Activated CD8-positive, alpha-beta T cell treated with anti-CD3 and anti-CD28 coated beads for 36 hours (primary cell): Measurements from ENCODE around the gene LARGE2. TPM values are rescaled to one million over a fixed set of nuclear protein-coding genes. Genes with fewer than 3 reads are reported as not detected.

Experiments
- ATAC-seq: fragments of 200-7000 bp; cut with Tn5 transposase; one replicate; pipeline ENCODE4 v1.10.0; 2021; ENCODE audit warnings: mild to moderate bottlenecking, moderate library complexity
- CTCF ChIA-PET: fragments of 350-600 bp; sonication (Branson Sonifier 250); formaldehyde crosslinking; loops from one replicate; lab custom pipeline; 2021; ENCODE audit warnings: antibody characterized with exemption; lab: Charles Lee
- POLR2A ChIA-PET: fragments of 350-600 bp; sonication (Branson Sonifier 250); formaldehyde crosslinking; loops from one replicate; lab custom pipeline; 2021; ENCODE audit warnings: antibody characterized with exemption; lab: Charles Lee
- DNase-seq: peaks from one replicate; pipeline ENCODE4 v3.0.0-alpha.2; 2020
- H3K27ac Mint-ChIP-seq: one replicate; pipeline ENCODE4 v1.8.0; 2021; ENCODE audit warnings: mild to moderate bottlenecking, mixed read lengths
- H3K27me3 Mint-ChIP-seq: one replicate; pipeline ENCODE4 v1.8.0; 2021; ENCODE audit warnings: mixed read lengths
- H3K36me3 Mint-ChIP-seq: one replicate; pipeline ENCODE4 v1.8.0; 2021; ENCODE audit warnings: low read depth, mixed read lengths
- H3K4me1 Mint-ChIP-seq: one replicate; pipeline ENCODE4 v1.8.0; 2021; ENCODE audit warnings: low read depth, mixed read lengths
- H3K4me3 Mint-ChIP-seq: one replicate; pipeline ENCODE4 v1.8.0; 2021; ENCODE audit warnings: mild to moderate bottlenecking, moderate library complexity, mixed read lengths
- H3K9me3 Mint-ChIP-seq: one replicate; pipeline ENCODE4 v1.8.0; 2021; ENCODE audit warnings: mixed read lengths
- CTCF ChIP-seq: fragments of 200-600 bp; IDR thresholded peaks from one replicate; pipeline ENCODE4 v1.8.0; 2022; ENCODE audit warnings: antibody characterized with exemption, mild to moderate bottlenecking
- intact Hi-C: fragments of 100-400 bp; cut with micrococcal nuclease; formaldehyde crosslinking; loops from one replicate; pipeline ENCODE4 v1.10.0; 2022
- total RNA-seq, 2 experiments: library from RNA; stranded (reverse); gene quantifications; one replicate each; pipeline ENCODE4 v1.2.3, GENCODE V29; 2021

Gene LARGE2
- total RNA-seq, 2 experiments from 2014 or later = 0.70 to 1.1 TPM

DNA sequence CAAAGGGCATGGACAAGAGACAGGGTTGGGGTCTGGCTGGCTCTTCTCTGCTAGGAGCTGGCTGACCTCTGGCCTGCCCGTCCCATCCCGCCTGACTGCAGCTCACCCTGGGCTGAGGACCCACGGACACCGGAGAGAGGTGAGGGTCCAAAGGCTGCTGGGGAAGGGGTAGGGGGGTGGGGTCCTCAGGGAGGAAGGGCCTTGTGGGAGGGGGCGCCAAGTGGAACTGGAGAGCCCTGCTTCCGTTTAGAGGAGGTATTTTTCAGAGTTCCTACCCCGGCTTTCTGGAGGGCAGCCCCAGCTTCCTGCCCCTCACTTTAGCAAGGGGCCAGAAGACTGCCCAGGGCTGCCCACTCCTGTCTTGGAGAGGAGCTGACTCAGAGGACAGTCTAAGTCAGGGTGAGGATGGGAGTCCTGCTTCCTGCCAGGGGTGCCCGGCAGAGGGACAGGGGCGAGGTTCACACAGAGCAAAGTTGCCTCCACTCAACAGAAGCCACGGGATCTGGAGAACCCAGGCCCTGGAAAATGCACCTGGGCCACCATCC lies 7.1 kb downstream of the LARGE2 start:
- no peak overlapping the region for H3K4me3 Mint-ChIP-seq
- no peaks in the 10 kb centered on the region for H3K27me3 Mint-ChIP-seq

DNA sequence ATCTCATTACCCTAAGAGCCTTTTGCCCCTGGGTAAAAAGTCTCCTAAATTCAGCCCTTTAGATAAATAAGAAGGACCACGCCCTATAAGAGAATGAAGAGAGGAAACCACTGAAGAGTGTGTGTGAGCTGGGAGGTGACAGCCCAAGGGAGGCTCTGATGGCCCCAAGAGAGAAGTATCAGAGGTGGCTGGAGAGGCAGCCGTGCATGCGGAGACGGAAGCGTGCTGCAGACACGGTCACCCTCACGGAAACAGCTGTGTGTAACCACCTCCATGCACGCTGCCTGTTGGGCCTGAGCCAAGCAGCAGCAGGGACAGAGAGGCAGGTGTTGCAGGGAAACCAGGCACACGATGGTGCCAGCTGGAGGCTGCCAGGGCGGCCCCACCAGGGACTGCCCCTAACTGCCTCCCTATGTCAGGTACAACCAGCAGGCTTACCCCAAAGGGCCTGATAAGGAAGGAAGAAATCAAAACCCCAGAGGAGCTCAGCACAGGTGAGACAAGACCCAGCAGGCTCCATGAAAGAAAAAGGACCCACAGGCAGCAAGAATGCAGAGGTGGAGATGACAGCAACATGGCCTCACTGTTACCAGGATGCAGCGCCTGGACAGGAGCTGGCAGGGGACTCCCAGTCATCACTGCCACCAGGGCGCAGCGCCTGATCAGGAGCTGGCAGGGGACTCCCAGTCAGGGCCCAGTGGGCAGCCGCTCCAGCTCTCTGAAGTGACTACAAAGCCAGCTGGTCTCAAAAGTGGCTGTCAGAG lies 7.8 kb downstream of the LARGE2 start:
- Mint-ChIP-seq H3K9me3 (no peaks in the 10 kb centered on the region), H3K27me3 (no peaks in the 10 kb centered on the region), H3K4me3 (no peak overlapping the region), H3K4me1 (peaks cover 26% of the 10 kb centered on the region), H3K36me3 (peaks cover 2% of the 10 kb centered on the region), H3K27ac (peak overlapping the region; percentile 51)
- ATAC-seq (peak; percentile 74), DNase-seq (peak; percentile 52)
- ChIA-PET CTCF (interaction anchor here (1.1 to 1.2 kb wide), 2 partner anchors 12 to 58 kb away, joined by 3 read pairs; no protein-coding TSS in a partner anchor), POLR2A (no interaction called here)
- TF ChIP-seq CTCF = no peak
- intact Hi-C loops = no loop called here

More for the DNA sequence above, 7.1 kb downstream of the LARGE2 start:
- H3K27ac Mint-ChIP-seq = peak overlapping the region; percentile 51
- ATAC-seq = peak; percentile 26
- peaks cover 26% of the 10 kb centered on the region for H3K4me1 Mint-ChIP-seq
- no peak for TF ChIP-seq CTCF
- ChIA-PET CTCF (interaction anchor here (1.1 to 1.2 kb wide), 2 partner anchors 11 to 58 kb away, joined by 3 read pairs; no protein-coding TSS in a partner anchor), POLR2A (interaction anchor here (0.6 kb wide), 1 partner anchor 324 kb away, joined by 3 read pairs; no protein-coding TSS in a partner anchor)
- H3K36me3 Mint-ChIP-seq = peaks cover 2% of the 10 kb centered on the region
- no peaks in the 10 kb centered on the region for H3K9me3 Mint-ChIP-seq
- intact Hi-C loops = no loop called here
- DNase-seq = no peak

DNA sequence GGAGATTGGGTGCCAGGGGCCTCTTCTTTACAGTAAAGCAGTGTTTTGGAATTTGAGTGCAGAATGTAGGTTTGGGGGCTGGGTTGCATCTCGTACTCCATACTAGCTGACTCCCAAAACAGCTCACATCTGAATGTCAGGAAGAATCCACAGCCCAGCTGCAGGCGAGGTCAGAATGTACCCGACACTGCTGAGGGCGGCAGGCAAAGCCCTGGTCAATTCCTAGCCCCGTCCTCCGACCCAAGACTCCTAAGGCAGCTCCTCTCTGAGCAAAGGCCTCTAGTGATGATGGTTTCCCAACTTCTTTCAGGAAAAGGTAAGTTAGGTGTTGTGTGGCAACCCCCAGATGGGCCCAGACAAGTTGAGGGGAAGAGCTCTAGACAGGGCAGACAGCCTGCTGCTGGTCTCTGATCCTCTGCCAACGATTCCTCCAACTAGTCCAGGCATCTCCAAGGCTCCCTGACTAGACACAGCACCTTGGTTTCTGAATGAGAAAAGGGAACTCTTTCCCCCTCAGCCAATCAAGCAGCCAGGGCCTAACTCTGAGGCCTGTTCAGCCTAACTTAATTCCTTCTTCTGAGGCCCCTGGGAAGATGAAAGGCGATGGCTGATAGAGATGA lies 8.6 kb downstream of the LARGE2 start:
- peaks cover 2% of the 10 kb centered on the region for H3K36me3 Mint-ChIP-seq
- no peak overlapping the region for H3K4me3 Mint-ChIP-seq
- peaks cover 26% of the 10 kb centered on the region for H3K4me1 Mint-ChIP-seq
- ATAC-seq (no peak), DNase-seq (no peak)
- TF ChIP-seq CTCF = no peak
- POLR2A ChIA-PET = no interaction called here
- H3K27me3 Mint-ChIP-seq = no peaks in the 10 kb centered on the region
- H3K9me3 Mint-ChIP-seq = no peaks in the 10 kb centered on the region
- intact Hi-C loops = no loop called here
- CTCF ChIA-PET = interaction anchor here (0.6 to 1.2 kb wide), 3 partner anchors 12 to 77 kb away, joined by 3 read pairs; no protein-coding TSS in a partner anchor
- peak overlapping the region; percentile 38 for H3K27ac Mint-ChIP-seq

DNA sequence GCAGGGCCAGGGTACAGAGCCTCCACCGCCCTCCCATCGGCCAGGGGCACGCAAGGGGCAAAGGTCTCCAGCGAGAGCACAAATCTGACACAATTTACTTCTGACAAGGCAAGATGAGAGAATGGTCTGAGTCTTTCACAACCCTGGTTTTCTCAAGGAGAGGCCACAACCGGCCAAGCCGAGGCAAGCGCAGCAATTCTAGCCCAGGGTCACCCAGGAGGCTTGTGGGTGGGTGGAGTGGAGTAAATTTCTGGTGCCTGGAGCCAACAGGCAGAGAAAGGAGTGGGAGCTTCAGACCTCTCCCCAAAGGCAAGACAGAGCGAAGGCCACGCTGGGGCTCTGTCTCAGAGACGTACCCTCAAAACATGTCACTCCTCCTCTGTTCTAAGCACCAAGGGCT lies 9.3 kb downstream of the LARGE2 start:
- H3K27ac Mint-ChIP-seq = no peak overlapping the region
- H3K27me3 Mint-ChIP-seq = no peaks in the 10 kb centered on the region
- peaks cover 2% of the 10 kb centered on the region for H3K36me3 Mint-ChIP-seq
- DNase-seq (no peak), ATAC-seq (no peak)
- no peaks in the 10 kb centered on the region for H3K9me3 Mint-ChIP-seq
- intact Hi-C loops = no loop called here
- H3K4me1 Mint-ChIP-seq = peaks cover 26% of the 10 kb centered on the region
- H3K4me3 Mint-ChIP-seq = no peak overlapping the region
- ChIA-PET POLR2A (no interaction called here), CTCF (interaction anchor here (0.6 kb wide), 1 partner anchor 77 kb away, joined by 3 read pairs; no protein-coding TSS in a partner anchor)
- no peak for TF ChIP-seq CTCF
